ENCODE data around the gene MAGEA2B.
"Not testable (repeated sequence)": the region's sequence is repeated elsewhere in the genome, so short reads cannot be mapped to it uniquely, and the experiment has no call there.

The MAGEA2B gene

GRCh38 chrX:152713815-152714787 lies at the start of gene MAGEA2B:
MAGEA2B (plus strand) TSS chrX:152714628; CDS start chrX:152717107, 2,479 bp downstream.
- not testable (repeated sequence) for DNase-seq (ENCODE audit: low read depth)

GRCh38 chrX:152674135-152674534 lies 40.3 kb upstream of the MAGEA2B start:
- DNase-seq (ENCODE audit: low read depth): no peak

- not testable (repeated sequence) for DNase-seq (ENCODE audit: low read depth)
These were observed 39.8 kb upstream of the MAGEA2B start for GRCh38 chrX:152674652-152675051.

GRCh38 chrX:152681012-152681411 lies 33.4 kb upstream of the MAGEA2B start:
- not testable (repeated sequence) for DNase-seq (ENCODE audit: low read depth)

GRCh38 chrX:152697952-152698931 lies 16.2 kb upstream of the MAGEA2B start, which contains the start of gene MAGEA3:
MAGEA3 (plus strand) TSS chrX:152698794; CDS start chrX:152700833, 2,039 bp downstream.
- DNase-seq (ENCODE audit: low read depth): not testable (repeated sequence)

- DNase-seq (ENCODE audit: low read depth): not testable (repeated sequence)
These were observed 14.0 kb upstream of the MAGEA2B start for GRCh38 chrX:152700390-152700789.

GRCh38 chrX:152706500-152706899 lies 7.9 kb upstream of the MAGEA2B start:
- not testable (repeated sequence) for DNase-seq (ENCODE audit: low read depth)

GRCh38 chrX:152709173-152709572 lies 5.3 kb upstream of the MAGEA2B start, which contains the start of gene CSAG2:
CSAG2 (minus strand) TSS chrX:152709273; CDS start chrX:152709112, 161 bp downstream.
- not testable (repeated sequence) for DNase-seq (ENCODE audit: low read depth)

GRCh38 chrX:152713195-152713594 lies 1.2 kb upstream of the MAGEA2B start:
- not testable (repeated sequence) for DNase-seq (ENCODE audit: low read depth)

GRCh38 chrX:152725409-152725808 lies 11.0 kb downstream of the MAGEA2B start:
- DNase-seq (ENCODE audit: low read depth): no peak

- DNase-seq (ENCODE audit: low read depth): no peak
These were observed 19.0 kb downstream of the MAGEA2B start, which contains the start of the genes CSAG1 and MAGEA12 for GRCh38 chrX:152733261-152733975. CSAG1 (minus strand) TSS chrX:152733721; CDS start chrX:152732460, 1,261 bp downstream. MAGEA12 (plus strand) TSS chrX:152733757; CDS start chrX:152736162, 2,405 bp downstream.

GRCh38 chrX:152734143-152734858 lies 19.9 kb downstream of the MAGEA2B start:
- DNase-seq (ENCODE audit: low read depth): not testable (repeated sequence)

- DNase-seq (ENCODE audit: low read depth): no peak
These were observed 20.7 kb downstream of the MAGEA2B start for GRCh38 chrX:152735101-152735500.

- no peak for DNase-seq (ENCODE audit: low read depth)
These were observed 21.6 kb downstream of the MAGEA2B start for GRCh38 chrX:152735860-152736511.

GRCh38 chrX:152736528-152736927 lies 22.1 kb downstream of the MAGEA2B start:
- DNase-seq (ENCODE audit: low read depth): not testable (repeated sequence)

GRCh38 chrX:152738560-152738959 lies 24.1 kb downstream of the MAGEA2B start:
- DNase-seq (ENCODE audit: low read depth): no peak

GRCh38 chrX:152753686-152754650 lies 39.5 kb downstream of the MAGEA2B start, which contains the start of gene MAGEA2:
MAGEA2 (minus strand) TSS chrX:152753842; CDS start chrX:152751363, 2,479 bp downstream.
- not testable (repeated sequence) for DNase-seq (ENCODE audit: low read depth)

GRCh38 chrX:152754871-152755270 lies 40.4 kb downstream of the MAGEA2B start:
- not testable (repeated sequence) for DNase-seq (ENCODE audit: low read depth)
